ENCODE data around the gene EFEMP1. TPM values are rescaled to one million over a fixed set of nuclear protein-coding genes. Genes with fewer than 3 reads are reported as not detected.

EFEMP1 gene
- total and polyA plus RNA-seq, 10 of the 15 experiments (the other 5 are each of a cell fraction or from before 2014, with no cell fraction given), result 0.27 to 1.2 (median 0.35) TPM; not detected in 6

GRCh38 chr2:55906993-55907392, 16.6 kb downstream of the EFEMP1 start:
- no peak for TF ChIP-seq BCL3 (IDR thresholded peaks at IDR 0.05; ENCODE audit: borderline replicate concordance, insufficient read depth, low read depth, low read length, poor library complexity, severe bottlenecking)
- TF ChIP-seq GABPA (IDR thresholded peaks at IDR 0.05; ENCODE audit: low read depth), result no peak
- no peak for TF ChIP-seq EED (IDR thresholded peaks at IDR 0.05; ENCODE audit: low read depth)
- TF ChIP-seq ZSCAN29 (IDR thresholded peaks at IDR 0.05), result no peak
- TF ChIP-seq ZNF687 (IDR thresholded peaks at IDR 0.05), result no peak
- no peak for TF ChIP-seq MTA3 (IDR thresholded peaks at IDR 0.05; ENCODE audit: borderline replicate concordance, low read length)
- TF ChIP-seq ATF7 (IDR thresholded peaks at IDR 0.05; ENCODE audit: low read depth), result no peak
- no peak for TF ChIP-seq NFYA (IDR thresholded peaks at IDR 0.05; ENCODE audit: borderline replicate concordance, low read depth, low read length)
- no peak for TF ChIP-seq SMAD5 (IDR thresholded peaks at IDR 0.05; ENCODE audit: low read depth)
- TF ChIP-seq BRCA1 (IDR thresholded peaks at IDR 0.05; ENCODE audit: low read depth, low read length), result no peak
- TF ChIP-seq IRF4 (IDR thresholded peaks at IDR 0.05; ENCODE audit: low read depth, low read length), result no peak
- no peak for TF ChIP-seq BACH1 (IDR thresholded peaks at IDR 0.05; ENCODE audit: borderline replicate concordance)
- TF ChIP-seq CBFB (IDR thresholded peaks at IDR 0.05; ENCODE audit: low read depth), result no peak
- no peak for TF ChIP-seq SREBF2 (IDR thresholded peaks at IDR 0.05; ENCODE audit: low read length)
- TF ChIP-seq HDAC6 (IDR thresholded peaks at IDR 0.05; ENCODE audit: unreplicated experiment), result no peak
- TF ChIP-seq SP1 (IDR thresholded peaks at IDR 0.05; ENCODE audit: low read depth, low read length), result no peak
- no peak for TF ChIP-seq EGR1 (IDR thresholded peaks at IDR 0.05; ENCODE audit: borderline replicate concordance in 1 of 2, low read depth in 2 of 2, low read length in 2 of 2)
- no peak overlapping the region for H3K9ac ChIP-seq (ENCODE audit: control insufficient read depth, insufficient read depth, low read length)
- H3K27me3 ChIP-seq (replicated peaks in 1 of 2; ENCODE audit: control insufficient read depth in 2 of 2, insufficient read depth in 2 of 2, low read length in 1 of 2), result no peaks in the 10 kb centered on the region
- FAIRE-seq, result no peak
- H3K79me2 ChIP-seq (ENCODE audit: control insufficient read depth, insufficient read depth, low read length), result no peaks in the 10 kb centered on the region
- DNase-seq (ENCODE audit: low read depth, low spot score), result no peak
- H3K9me3 ChIP-seq (replicated peaks; ENCODE audit: control insufficient read depth, insufficient read depth, low read length), result no peaks in the 10 kb centered on the region
- H3K27ac ChIP-seq (ENCODE audit: control insufficient read depth, insufficient read depth), result no peak overlapping the region
- WGBS (ENCODE audit: insufficient coverage, insufficient replicate concordance, low lambda C conversion rate, missing lambda C conversion rate), result 0% methylated on average over 1 of the region's 1 CpG
- ChIA-PET RAD21 (ENCODE audit: unreplicated experiment) (no interaction called here), SMC1A (ENCODE audit: uncharacterized antibody, unreplicated experiment) (no interaction called here), CTCF (interaction anchor here (1.5 kb wide), 1 partner anchor 10 kb away, joined by 4 read pairs; no protein-coding TSS in a partner anchor), POLR2A (no interaction called here)
- no peaks in the 10 kb centered on the region for H3K36me3 ChIP-seq (ENCODE audit: control insufficient read depth in 2 of 2, insufficient read depth in 2 of 2, low read length in 1 of 2)
- no peaks in the 10 kb centered on the region for H4K20me1 ChIP-seq (ENCODE audit: control insufficient read depth, insufficient read depth)
- intact Hi-C loops (cut with micrococcal nuclease; ENCODE audit: unreplicated experiment), result no loop called here
- H2AFZ ChIP-seq (ENCODE audit: control insufficient read depth, low read depth, low read length), result no peak overlapping the region
- BruUV-seq (replicated peaks), result no TSS peak
- H3K4me1 ChIP-seq (ENCODE audit: control insufficient read depth, insufficient read depth, low read length), result no peaks in the 10 kb centered on the region
- no peak overlapping the region for H3K4me2 ChIP-seq (ENCODE audit: control insufficient read depth, insufficient read depth)
- peak; percentile 38; the same call in 2 of the 3 replicates for ATAC-seq
- in situ Hi-C loops (cut with MboI), result no loop called here
- H3K4me3 ChIP-seq, result no peak overlapping the region
